Raji (cell line): ENCODE data around the gene TFAP2D.

ENCODE experiments used
- POLR2A ChIP-seq: IDR thresholded peaks from 2 replicates; pipeline ENCODE4 v1.6.1; 2011; ENCODE audit warnings: low read depth, low read length, control low read depth; ENCODE audit not compliant: insufficient read depth

TFAP2D gene

GRCh38 chr6:50713226-50713625 lies at the start of gene TFAP2D:
TFAP2D (plus strand) TSS chr6:50713526; CDS start chr6:50714056, 530 bp downstream.
- no peak for TF ChIP-seq POLR2A

GRCh38 chr6:50663806-50664205 lies 49.5 kb upstream of the TFAP2D start:
- TF ChIP-seq POLR2A: no peak

- TF ChIP-seq POLR2A: no peak
Observed at GRCh38 chr6:50666089-50666488, 47.2 kb upstream of the TFAP2D start.

GRCh38 chr6:50681213-50681824 lies 32.0 kb upstream of the TFAP2D start:
- TF ChIP-seq POLR2A: no peak

GRCh38 chr6:50689210-50689609 lies 24.1 kb upstream of the TFAP2D start:
- TF ChIP-seq POLR2A: no peak

- no peak for TF ChIP-seq POLR2A
Observed at GRCh38 chr6:50691814-50692495, 21.4 kb upstream of the TFAP2D start.

- TF ChIP-seq POLR2A: no peak
Observed at GRCh38 chr6:50698546-50698945, 14.8 kb upstream of the TFAP2D start.

- no peak for TF ChIP-seq POLR2A
Observed at GRCh38 chr6:50699051-50699775, 14.1 kb upstream of the TFAP2D start.

GRCh38 chr6:50706575-50706974 lies 6.8 kb upstream of the TFAP2D start:
- no peak for TF ChIP-seq POLR2A

- TF ChIP-seq POLR2A: no peak
Observed at GRCh38 chr6:50707191-50707590, 6.1 kb upstream of the TFAP2D start.

GRCh38 chr6:50707652-50708300 lies 5.5 kb upstream of the TFAP2D start:
- no peak for TF ChIP-seq POLR2A

- no peak for TF ChIP-seq POLR2A
Observed at GRCh38 chr6:50708664-50709365, 4.5 kb upstream of the TFAP2D start.

- no peak for TF ChIP-seq POLR2A
Observed at GRCh38 chr6:50709366-50709734, 4.0 kb upstream of the TFAP2D start.

- no peak for TF ChIP-seq POLR2A
Observed at GRCh38 chr6:50711686-50712085, 1.6 kb upstream of the TFAP2D start.

GRCh38 chr6:50712291-50712690 lies 1.0 kb upstream of the TFAP2D start:
- no peak for TF ChIP-seq POLR2A
